ENCODE measurements around the gene USH1C.

USH1C gene

DNA sequence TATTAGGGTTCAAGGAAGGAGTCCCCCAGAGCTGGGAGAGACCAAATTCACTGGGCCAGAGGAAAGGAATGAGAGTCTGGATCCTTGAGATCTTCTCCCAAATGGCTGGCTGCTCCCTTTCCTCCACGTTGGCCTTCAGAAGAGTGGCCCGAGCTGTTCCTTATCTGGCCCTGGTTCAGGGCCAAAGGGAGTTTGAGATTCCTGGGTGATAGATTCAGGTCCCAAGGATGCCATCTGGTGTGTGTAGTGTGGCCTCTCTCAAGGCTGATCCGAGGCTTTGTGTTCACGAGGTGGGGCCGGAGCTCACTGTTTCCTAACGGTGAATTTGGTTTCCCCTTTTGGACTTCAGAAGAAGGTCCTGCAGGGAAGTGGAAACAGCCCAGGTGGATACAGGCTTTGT lies 50.2 kb downstream of the USH1C start:
- Histone ChIP-seq H3K4me3 (ENCODE audit: low read length) (no peak overlapping the region), H3K9me3 (replicated peaks; ENCODE audit: insufficient read depth, low read length) (no peaks in the 10 kb centered on the region), H3K36me3 (replicated peaks; ENCODE audit: insufficient read depth, low read length) (no peaks in the 10 kb centered on the region), H3K9ac (ENCODE audit: low read length) (no peak overlapping the region), H3K4me1 (ENCODE audit: low read length) (no peaks in the 10 kb centered on the region), H3F3A (ENCODE audit: insufficient read depth, low read length) (no peaks in the 10 kb centered on the region), H3K9me2 (replicated peaks; ENCODE audit: insufficient read depth, low read length) (no peaks in the 10 kb centered on the region), H3K79me2 (ENCODE audit: low read length) (no peaks in the 10 kb centered on the region), H4K20me1 (ENCODE audit: insufficient read depth, low read length) (no peaks in the 10 kb centered on the region), H3K4me2 (ENCODE audit: low read depth, low read length) (no peak overlapping the region), H3K27ac (ENCODE audit: low read length) (no peak overlapping the region), H3K27me3 (replicated peaks; ENCODE audit: insufficient read depth, low read length) (0 out of 2 replicates have a peak, but pooled peaks cover 3% of the 10 kb centered on the region), H2AFZ (ENCODE audit: low read length) (no peak overlapping the region)
- no peak for DNase-seq
- TF ChIP-seq EZH2phosphoT487 (IDR thresholded peaks at IDR 0.05; ENCODE audit: low read length) (no peak), EZH2 (optimal IDR thresholded peaks at IDR 0.05; ENCODE audit: low read depth, low read length) (no peak)
- TF ChIP-seq, protein P1, sequence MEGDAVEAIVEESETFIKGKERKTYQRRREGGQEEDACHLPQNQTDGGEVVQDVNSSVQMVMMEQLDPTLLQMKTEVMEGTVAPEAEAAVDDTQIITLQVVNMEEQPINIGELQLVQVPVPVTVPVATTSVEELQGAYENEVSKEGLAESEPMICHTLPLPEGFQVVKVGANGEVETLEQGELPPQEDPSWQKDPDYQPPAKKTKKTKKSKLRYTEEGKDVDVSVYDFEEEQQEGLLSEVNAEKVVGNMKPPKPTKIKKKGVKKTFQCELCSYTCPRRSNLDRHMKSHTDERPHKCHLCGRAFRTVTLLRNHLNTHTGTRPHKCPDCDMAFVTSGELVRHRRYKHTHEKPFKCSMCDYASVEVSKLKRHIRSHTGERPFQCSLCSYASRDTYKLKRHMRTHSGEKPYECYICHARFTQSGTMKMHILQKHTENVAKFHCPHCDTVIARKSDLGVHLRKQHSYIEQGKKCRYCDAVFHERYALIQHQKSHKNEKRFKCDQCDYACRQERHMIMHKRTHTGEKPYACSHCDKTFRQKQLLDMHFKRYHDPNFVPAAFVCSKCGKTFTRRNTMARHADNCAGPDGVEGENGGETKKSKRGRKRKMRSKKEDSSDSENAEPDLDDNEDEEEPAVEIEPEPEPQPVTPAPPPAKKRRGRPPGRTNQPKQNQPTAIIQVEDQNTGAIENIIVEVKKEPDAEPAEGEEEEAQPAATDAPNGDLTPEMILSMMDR (IDR thresholded peaks at IDR 0.05; ENCODE audit: low read length): no peak

DNA sequence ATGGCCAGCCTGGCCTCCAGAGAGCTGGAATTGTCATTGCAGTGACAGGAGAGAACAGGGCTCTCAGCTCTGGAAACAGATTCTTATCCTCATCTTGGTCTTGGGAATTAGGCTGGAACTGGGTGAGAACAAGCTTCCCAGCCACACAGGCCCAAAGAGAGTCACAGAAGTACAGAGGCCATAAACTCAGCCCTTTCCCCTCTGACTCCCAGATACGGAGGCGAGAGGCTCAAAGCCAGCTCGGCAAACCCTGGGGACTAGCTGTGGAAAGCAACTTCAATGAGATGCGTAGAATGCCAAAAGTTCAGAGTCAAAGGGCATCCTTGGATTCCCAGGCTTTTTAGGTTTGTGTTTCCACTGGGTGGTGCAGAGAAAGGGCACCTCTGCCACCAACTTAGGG lies 53.3 kb downstream of the USH1C start:
- H3K9me2 ChIP-seq (replicated peaks; ENCODE audit: insufficient read depth, low read length): no peaks in the 10 kb centered on the region
- H3K4me3 ChIP-seq (ENCODE audit: low read length): no peak overlapping the region
- no peak overlapping the region for H3K27ac ChIP-seq (ENCODE audit: low read length)

DNA sequence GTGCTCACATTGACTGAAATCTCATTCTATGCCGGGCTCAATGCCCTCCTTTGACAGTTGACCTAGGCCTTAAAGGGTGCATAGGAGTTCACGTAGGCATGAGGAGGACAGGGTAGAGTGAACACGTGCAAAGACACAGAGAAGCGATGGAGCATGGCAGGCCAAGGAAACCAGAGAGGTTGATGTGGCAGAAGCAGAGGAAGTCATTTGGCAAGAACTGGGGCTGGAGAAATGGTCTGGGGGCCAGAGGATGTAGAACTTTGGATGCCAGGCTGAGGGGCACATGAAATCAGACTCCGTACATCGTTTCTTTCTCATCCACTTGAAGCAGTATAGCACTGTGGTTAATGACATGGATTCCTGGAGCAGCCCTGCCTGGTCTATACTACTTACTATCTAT lies 54.0 kb downstream of the USH1C start:
- no peaks in the 10 kb centered on the region for H4K20me1 ChIP-seq (ENCODE audit: insufficient read depth, low read length)
- TF ChIP-seq EZH2phosphoT487 (IDR thresholded peaks at IDR 0.05; ENCODE audit: low read length) (no peak), EZH2 (optimal IDR thresholded peaks at IDR 0.05; ENCODE audit: low read depth, low read length) (no peak)
- TF ChIP-seq, protein P1 (IDR thresholded peaks at IDR 0.05; ENCODE audit: low read length): no peak
- no peaks in the 10 kb centered on the region for H3F3A ChIP-seq (ENCODE audit: insufficient read depth, low read length)
- H3K79me2 ChIP-seq (ENCODE audit: low read length): no peaks in the 10 kb centered on the region
- H3K4me1 ChIP-seq (ENCODE audit: low read length): no peaks in the 10 kb centered on the region
- no peaks in the 10 kb centered on the region for H3K36me3 ChIP-seq (replicated peaks; ENCODE audit: insufficient read depth, low read length)
- H3K9me3 ChIP-seq (replicated peaks; ENCODE audit: insufficient read depth, low read length): no peaks in the 10 kb centered on the region
- H3K9me2 ChIP-seq (replicated peaks; ENCODE audit: insufficient read depth, low read length): no peaks in the 10 kb centered on the region
- H3K4me3 ChIP-seq (ENCODE audit: low read length): no peak overlapping the region
- no peak overlapping the region for H2AFZ ChIP-seq (ENCODE audit: low read length)
- no peaks in the 10 kb centered on the region for H3K27me3 ChIP-seq (replicated peaks; ENCODE audit: insufficient read depth, low read length)
- no peak overlapping the region for H3K9ac ChIP-seq (ENCODE audit: low read length)
- no peak for DNase-seq
- H3K27ac ChIP-seq (ENCODE audit: low read length): no peak overlapping the region
- no peak overlapping the region for H3K4me2 ChIP-seq (ENCODE audit: low read depth, low read length)

More for the DNA sequence above, 53.3 kb downstream of the USH1C start:
- no peak for DNase-seq
- Histone ChIP-seq H4K20me1 (ENCODE audit: insufficient read depth, low read length) (no peaks in the 10 kb centered on the region), H3K9ac (ENCODE audit: low read length) (no peak overlapping the region), H3K79me2 (ENCODE audit: low read length) (no peaks in the 10 kb centered on the region), H3K4me2 (ENCODE audit: low read depth, low read length) (no peak overlapping the region), H3K27me3 (replicated peaks; ENCODE audit: insufficient read depth, low read length) (0 out of 2 replicates have a peak, but pooled peaks cover 1% of the 10 kb centered on the region), H3K4me1 (ENCODE audit: low read length) (no peaks in the 10 kb centered on the region), H3K9me3 (replicated peaks; ENCODE audit: insufficient read depth, low read length) (no peaks in the 10 kb centered on the region), H2AFZ (ENCODE audit: low read length) (no peak overlapping the region), H3F3A (ENCODE audit: insufficient read depth, low read length) (no peaks in the 10 kb centered on the region), H3K36me3 (replicated peaks; ENCODE audit: insufficient read depth, low read length) (no peaks in the 10 kb centered on the region)
- TF ChIP-seq, protein P1 (IDR thresholded peaks at IDR 0.05; ENCODE audit: low read length): no peak
- TF ChIP-seq EZH2 (optimal IDR thresholded peaks at IDR 0.05; ENCODE audit: low read depth, low read length) (no peak), EZH2phosphoT487 (IDR thresholded peaks at IDR 0.05; ENCODE audit: low read length) (no peak)

All from MM.1S (cell line).